Heart left ventricle (tissue), 16 donors: Measurements from ENCODE around the gene DLX4. TPM values are rescaled to one million over a fixed set of nuclear protein-coding genes. Genes with fewer than 3 reads are reported as not detected.

Experiments used
- ATAC-seq, 4 donors: fragments of 200-7000 bp; cut with Tn5 transposase; one replicate each; pipeline ENCODE4 v1.9.1; 2020 to 2022; ENCODE audit warnings: moderate library complexity in 4 of 4, mild to moderate bottlenecking in 3 of 4, moderate number of reproducible peaks in 1 of 4
- DNase-seq, 5 donors: peaks; one replicate each; pipeline ENCODE4 v3.0.0-alpha.2; 2020
- H3K27ac ChIP-seq, 12 donors: fragments of 200-600 bp; sonication (generic) in 4 of 12; one replicate each; pipeline versions ENCODE4 v1.5.0 to v1.8.0; 2016 to 2022; ENCODE audit warnings: mild to moderate bottlenecking in 2 of 12
- H3K27me3 ChIP-seq, 9 donors: fragments of 200-600 bp; sonication (generic) in 2 of 9; one replicate each; pipeline versions ENCODE4 v1.5.1 to v1.8.0; 2016 to 2022; ENCODE audit warnings: mild to moderate bottlenecking in 3 of 9
- H3K36me3 ChIP-seq, 9 donors: fragments of 200-600 bp; sonication (generic) in 2 of 9; one replicate each; pipeline versions ENCODE4 v1.5.0 to v1.8.0; 2018 to 2022; ENCODE audit warnings: mild to moderate bottlenecking in 2 of 9
- H3K4me1 ChIP-seq, 12 donors: fragments of 200-600 bp; sonication (generic) in 4 of 12; one replicate each; pipeline versions ENCODE4 v1.5.0 to v1.8.0; 2016 to 2022; ENCODE audit warnings: mild to moderate bottlenecking in 3 of 12
- H3K4me3 ChIP-seq, 12 donors: fragments of 200-600 bp; sonication (generic) in 4 of 12; one replicate each; pipeline versions ENCODE4 v1.5.0 to v1.8.0; 2017 to 2022; ENCODE audit warnings: mild to moderate bottlenecking in 9 of 12, moderate library complexity in 4 of 12
- H3K9me3 ChIP-seq, 12 donors: fragments of 200-600 bp; sonication (generic) in 4 of 12; one replicate each; pipeline versions ENCODE4 v1.5.0 to v1.8.0; 2016 to 2022; ENCODE audit warnings: mild to moderate bottlenecking in 1 of 12
- CTCF ChIP-seq, 12 donors: fragments of 200-600 bp; sonication (generic) in 4 of 12; IDR thresholded peaks; one replicate each; pipeline versions ENCODE4 v1.5.0 to v1.8.0; 2018 to 2022; ENCODE audit warnings: antibody characterized with exemption in 12 of 12, mild to moderate bottlenecking in 5 of 12
- POLR2A ChIP-seq, 2 donors: fragments of 450-650 bp; IDR thresholded peaks; one replicate each; pipeline ENCODE4 v1.6.1; 2017; ENCODE audit warnings: antibody characterized with exemption in 2 of 2, mild to moderate bottlenecking in 2 of 2, moderate library complexity in 2 of 2
- WGBS, 4 donors: extraction: QIAGEN DNeasy Blood & Tissue Kit in 2 of 4; methylation state at CpG; one replicate each; pipeline versions ENCODE4 v1.1.5 to v1.1.7; 2013 to 2018; 5-methylcytosine and 5-hydroxymethylcytosine counted together
- intact Hi-C, 10 donors: fragments of 100-400 bp; cut with DNase I; formaldehyde crosslinking; loops; one replicate each; pipeline versions ENCODE4 v1.11.1 to v1.14.2; 2022
- polyA plus RNA-seq, 2 donors: library from polyadenylated mRNA; stranded (reverse); fragments of 200-250 nt; gene quantifications; one replicate each; pipeline ENCODE4 v1.2.3, GENCODE V29; 2013
- total RNA-seq, 9 donors: library from RNA; depleted of rRNA in 2 of 9; stranded (reverse); fragments of >200 nt in 2 of 9; fragmentation: NEBNext Ultra II Directional in 3 of 9; extraction: Animal tissue kit (Norgen Biotek cat#: 25700) in 3 of 9; gene quantifications; one replicate each; pipeline versions ENCODE4 v1.1.0 to v1.2.4, GENCODE V29; 2016 to 2023
- donor health status: ischemic (EF 13 %, LVEDD 7.1; RV severe dilation, severe dysfunction).
- donor health status: healthy with polysubstance abuse.
- donor health status: DM: no; HTN: yes; CAD: no.
- donor health status: DM: no; HTN: no; CAD: no.
- donor health status: ischemic (EF 25% LVEDD 6.9; RV normal size, moderate dysfunction).
- donor health status: ischemic (EF 25% LVEDD 5.7; RV mildly dilated, moderate dysfunction).
- donor health status: healthy.
- donor health status: DM: yes; HTN: yes; CAD: no.
- donor health status: ischemic (EF 35%, LVEDD 5.7; RV mildly dilated, moderate dysfunction).
- donor health status: nonischemic (EF 11% LVEDD 7.7; RV severe dilation, severe dysfunction).
- donor health status: DM: yes; HTN: yes; CAD: no.
- donor health status: PGD.
- donor health status: ischemic (EF 29% LVEDD 5.4; RV normal size, mild dysfunction).
- donor health status: nonischemic (EF 23%, LVEDD 6.1; RV moderate dilation, normal function).

Gene DLX4
- total and polyA plus RNA-seq, 11 donors, result 0.03 to 0.19 TPM; not detected in 9

- H3K36me3 ChIP-seq, result no peaks in the 10 kb centered on the region
- ATAC-seq (no peak), DNase-seq (no peak)
- 64 to 83% (median 78%) methylated on average over 3 of the region's 3 CpGs for WGBS, 4 donors
- intact Hi-C loops, result no loop called here
- TF ChIP-seq POLR2A (IDR thresholded peaks at IDR 0.05) (no peak), CTCF (IDR thresholded peaks at IDR 0.05) (no peak)
- no peaks in the 10 kb centered on the region for H3K4me1 ChIP-seq
- H3K27me3 ChIP-seq, result peaks cover 4 to 54% (median 13%) of the 10 kb centered on the region in 9 donors
- H3K4me3 ChIP-seq, result no peak overlapping the region
- H3K27ac ChIP-seq, result no peak overlapping the region
- H3K9me3 ChIP-seq, result no peaks in the 10 kb centered on the region
Observed at GRCh38 chr17:49957350-49957749, 11.6 kb upstream of the DLX4 start.

- no peaks in the 10 kb centered on the region for H3K9me3 ChIP-seq
- DNase-seq (no peak), ATAC-seq (no peak)
- no peak overlapping the region for H3K4me3 ChIP-seq
- no peaks in the 10 kb centered on the region for H3K36me3 ChIP-seq
- peaks cover 16 to 62% (median 27%) of the 10 kb centered on the region in 9 donors for H3K27me3 ChIP-seq
- H3K4me1 ChIP-seq, result peaks cover 0 to 4% (median under 1%) of the 10 kb centered on the region in 12 donors
- intact Hi-C loops, result no loop called here
- no peak overlapping the region for H3K27ac ChIP-seq
- TF ChIP-seq POLR2A (IDR thresholded peaks at IDR 0.05) (no peak), CTCF (IDR thresholded peaks at IDR 0.05) (no peak)
- WGBS, 4 donors, result 88 to 93% (median 91%) methylated on average over 4 of the region's 4 CpGs
Observed at GRCh38 chr17:49958723-49959122, 10.3 kb upstream of the DLX4 start.

- TF ChIP-seq POLR2A (IDR thresholded peaks at IDR 0.05) (no peak), CTCF (IDR thresholded peaks at IDR 0.05) (no peak)
- no peaks in the 10 kb centered on the region for H3K9me3 ChIP-seq
- H3K27ac ChIP-seq, result no peak overlapping the region
- peaks cover 0 to 10% (median 7%) of the 10 kb centered on the region in 12 donors for H3K4me1 ChIP-seq
- no peak overlapping the region for H3K4me3 ChIP-seq
- ATAC-seq, result no peak
- WGBS, 4 donors, result 65 to 72% (median 68%) methylated on average over 8 of the region's 8 CpGs
- intact Hi-C loops, result no loop called here
- DNase-seq, result no peak
- H3K36me3 ChIP-seq, result no peaks in the 10 kb centered on the region
- peaks cover 21 to 68% (median 33%) of the 10 kb centered on the region in 9 donors for H3K27me3 ChIP-seq
Observed at GRCh38 chr17:49959183-49959935, 9.6 kb upstream of the DLX4 start.

GRCh38 chr17:49962599-49963308 lies 6.2 kb upstream of the DLX4 start:
- Histone ChIP-seq H3K36me3 (no peaks in the 10 kb centered on the region), H3K9me3 (no peaks in the 10 kb centered on the region), H3K27me3 (peaks cover 47 to 91% (median 63%) of the 10 kb centered on the region in 9 donors), H3K4me1 (peaks cover 0 to 26% (median 12%) of the 10 kb centered on the region in 12 donors), H3K4me3 (no peak overlapping the region), H3K27ac (no peak overlapping the region)
- intact Hi-C loops, result no loop called here
- no peak for TF ChIP-seq POLR2A (IDR thresholded peaks at IDR 0.05)
- TF ChIP-seq CTCF (IDR thresholded peaks at IDR 0.05), result no peak
- no peak for DNase-seq
- no peak for ATAC-seq
- 10 to 14% (median 12%) methylated on average over 7 to 11 of the region's 11 CpGs for WGBS, 4 donors
